GM19397 (cell line): Measurements from ENCODE around the gene WNT7B.

Experiments
- ATAC-seq: cut with Tn5 transposase; IDR thresholded peaks from one replicate; pipeline ENCODE4 v1.9.1; 2021; ENCODE audit warnings: mild to moderate bottlenecking, moderate library complexity; ENCODE audit not compliant: unreplicated experiment

The WNT7B gene

GRCh38 chr22:45914309-45914708 lies 62.7 kb downstream of the WNT7B start:
- ATAC-seq = no peak

DNA sequence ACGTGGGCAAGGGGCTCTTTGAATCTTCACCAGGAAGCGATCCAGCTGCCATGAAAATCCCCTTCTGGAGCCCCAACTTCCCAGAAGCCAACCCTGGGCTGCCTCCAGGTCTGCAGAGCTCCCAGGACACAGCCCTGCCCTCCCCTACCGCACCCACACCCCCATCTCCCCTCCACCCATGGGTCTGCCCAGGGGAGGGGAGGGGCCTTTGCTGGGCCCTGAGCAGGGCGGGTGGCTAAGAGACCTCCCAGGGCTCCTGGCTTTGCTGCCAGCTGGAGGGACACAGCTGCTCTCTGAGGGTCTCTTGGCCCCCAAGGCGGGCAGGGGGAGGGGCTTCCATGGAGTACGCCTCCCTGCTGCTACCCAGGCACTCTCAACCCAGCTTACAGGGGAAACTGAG lies 64.1 kb downstream of the WNT7B start:
- no peak for ATAC-seq

GRCh38 chr22:45911601-45912271 lies 65.2 kb downstream of the WNT7B start:
- no peak for ATAC-seq

DNA sequence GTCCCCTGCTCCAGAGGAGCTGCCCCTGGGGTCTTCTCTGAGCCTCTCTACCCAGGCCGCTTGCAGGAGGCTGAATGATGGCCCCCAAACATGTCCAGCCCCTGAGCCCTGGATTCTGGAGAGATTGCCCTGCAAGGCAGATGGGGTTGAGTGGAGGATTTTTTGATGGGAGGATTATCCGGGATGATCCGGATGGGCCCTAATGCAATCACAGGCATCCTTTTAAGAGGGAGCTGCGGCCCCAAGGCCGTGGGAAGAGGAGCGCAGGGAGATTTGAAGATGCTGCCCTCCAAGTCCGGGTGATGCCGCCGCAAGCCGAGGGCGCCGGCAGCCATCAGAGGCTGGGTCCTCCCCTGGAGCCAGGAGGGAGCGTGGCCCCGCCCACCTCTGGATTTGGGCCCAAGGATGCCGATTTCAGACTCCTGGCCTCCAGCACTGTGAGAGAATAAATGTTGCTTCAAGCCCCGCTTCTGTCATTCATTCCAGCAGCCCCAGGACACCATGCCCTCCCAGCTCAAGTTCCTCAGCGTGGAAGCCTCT lies 66.0 kb downstream of the WNT7B start:
- ATAC-seq = no peak

DNA sequence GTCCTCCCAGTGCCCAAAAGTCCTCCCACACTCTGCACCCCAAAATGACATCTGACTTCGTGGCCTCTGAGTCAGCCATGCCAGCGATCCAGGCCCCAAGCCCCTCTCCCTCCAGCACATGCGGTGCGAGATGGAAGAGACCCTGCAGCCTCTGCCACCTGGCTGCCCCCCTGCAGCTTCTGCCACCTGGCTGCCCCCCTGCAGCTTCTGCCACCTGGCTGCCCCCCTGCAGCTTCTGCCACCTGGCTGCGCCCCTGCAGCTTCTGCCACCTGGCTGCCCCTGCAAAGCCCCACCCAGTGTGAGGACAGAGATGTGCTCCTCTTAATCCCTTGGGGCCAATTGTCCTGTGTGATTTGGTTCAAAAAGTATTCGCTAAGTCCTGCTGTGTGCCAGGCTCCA lies 68.0 kb downstream of the WNT7B start:
- no peak for ATAC-seq

GRCh38 chr22:45907996-45908395 lies 69.0 kb downstream of the WNT7B start:
- ATAC-seq = no peak

DNA sequence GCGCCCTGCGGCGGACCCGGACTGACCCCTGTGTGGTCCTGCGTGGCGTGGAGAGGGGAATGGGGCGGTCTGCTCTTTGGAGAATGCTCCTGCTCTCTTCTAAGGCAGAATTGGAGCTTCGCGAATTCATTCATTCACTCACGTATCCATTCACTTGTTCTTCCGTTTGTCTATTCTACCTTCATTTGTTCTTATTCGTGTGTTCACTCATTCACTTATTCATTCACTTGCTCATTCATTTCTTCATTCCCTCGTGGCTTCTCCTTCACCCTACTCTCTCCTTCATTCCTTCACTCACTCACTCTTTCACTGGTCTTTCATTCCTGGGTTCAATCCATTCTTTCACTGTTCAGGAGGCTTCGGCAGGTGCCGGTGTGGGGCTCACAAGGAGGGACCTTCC lies 69.6 kb downstream of the WNT7B start:
- no peak for ATAC-seq

DNA sequence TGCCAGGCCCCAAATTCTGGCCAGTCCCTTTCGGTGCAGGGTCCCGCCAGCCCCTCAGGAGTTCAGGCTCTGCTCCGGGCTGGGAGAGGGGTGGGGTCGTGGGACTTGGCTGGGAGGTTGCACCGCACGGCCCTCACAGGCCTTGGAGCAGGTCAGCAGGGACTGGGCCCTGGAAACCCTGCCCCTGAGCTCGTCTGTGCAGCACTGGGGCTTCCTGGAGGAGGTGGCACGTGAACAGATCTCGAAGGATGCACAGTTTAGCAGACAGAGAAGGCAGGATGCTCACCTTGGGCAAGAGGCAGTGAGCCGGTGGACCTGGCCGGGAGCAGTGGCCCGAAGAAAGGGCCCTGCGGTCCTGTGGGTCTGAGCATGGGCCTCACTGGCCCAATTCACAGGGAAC lies 70.0 kb downstream of the WNT7B start:
- no peak for ATAC-seq

DNA sequence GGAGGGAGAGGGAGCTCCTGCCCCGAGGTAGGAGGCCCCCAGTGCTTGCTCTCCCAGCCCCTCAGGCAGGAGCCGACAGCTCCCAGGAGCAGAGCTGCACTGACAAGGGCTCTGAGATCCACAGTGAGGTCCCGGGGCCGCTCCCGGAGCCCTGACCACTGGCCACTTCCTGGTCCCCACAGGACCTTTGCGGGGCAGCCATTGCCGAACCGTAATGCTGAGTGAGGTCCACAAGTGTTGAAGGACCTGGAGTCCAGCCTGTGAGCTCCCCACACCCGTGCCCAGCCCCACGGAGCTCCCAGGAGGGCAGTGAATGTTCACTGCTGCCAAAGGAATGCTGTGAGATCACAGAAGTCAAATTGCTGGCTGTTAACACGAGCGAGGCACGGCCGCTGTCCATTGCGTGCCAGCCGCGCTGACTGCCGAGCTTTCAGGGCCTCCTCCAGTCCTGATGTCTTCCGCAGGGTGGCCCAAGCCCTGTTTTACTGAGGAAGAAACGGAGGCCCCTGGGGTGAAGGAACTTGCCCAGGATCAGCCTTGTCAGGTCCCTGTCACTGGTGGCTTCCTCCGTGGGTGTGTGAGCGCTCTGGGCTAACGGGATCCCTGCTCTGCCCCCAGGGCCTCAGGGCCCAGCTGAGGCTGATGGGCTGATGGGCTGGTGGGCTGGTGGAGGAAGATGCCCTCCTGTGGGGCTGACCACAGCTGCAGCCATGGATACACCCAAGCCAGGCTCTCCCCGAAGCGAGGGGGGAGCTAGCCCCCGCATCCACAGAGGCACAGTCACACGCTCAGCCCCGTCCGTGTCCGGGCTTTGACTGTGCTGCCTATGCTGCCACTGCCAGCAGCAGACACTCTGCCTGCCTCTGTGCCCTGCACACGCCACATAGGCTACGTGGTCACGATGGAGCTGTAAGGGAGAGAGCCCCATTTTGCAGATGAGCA lies 70.8 kb downstream of the WNT7B start:
- ATAC-seq = no peak

- ATAC-seq = no peak
Observed at GRCh38 chr22:45905326-45905923, 71.5 kb downstream of the WNT7B start.

DNA sequence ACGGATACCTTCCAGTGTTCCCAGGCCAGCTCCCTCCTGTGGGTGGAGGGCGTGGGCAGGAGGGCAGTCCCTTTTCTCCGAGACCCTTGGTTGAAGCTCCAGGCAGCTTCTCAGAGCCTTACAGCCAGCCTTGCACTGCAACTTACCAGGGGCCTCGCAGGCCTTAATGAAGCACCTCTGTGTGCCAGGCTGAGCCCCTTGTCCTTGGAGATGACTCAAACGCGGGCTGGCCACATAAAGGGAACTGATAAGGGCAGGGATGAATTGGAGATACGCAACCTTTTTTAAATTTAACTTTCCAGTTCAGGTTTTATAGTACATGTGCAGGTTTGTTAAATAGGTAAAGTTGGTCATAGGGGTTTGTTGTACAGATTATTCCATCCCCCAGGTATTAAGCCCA lies 72.7 kb downstream of the WNT7B start:
- ATAC-seq = no peak

DNA sequence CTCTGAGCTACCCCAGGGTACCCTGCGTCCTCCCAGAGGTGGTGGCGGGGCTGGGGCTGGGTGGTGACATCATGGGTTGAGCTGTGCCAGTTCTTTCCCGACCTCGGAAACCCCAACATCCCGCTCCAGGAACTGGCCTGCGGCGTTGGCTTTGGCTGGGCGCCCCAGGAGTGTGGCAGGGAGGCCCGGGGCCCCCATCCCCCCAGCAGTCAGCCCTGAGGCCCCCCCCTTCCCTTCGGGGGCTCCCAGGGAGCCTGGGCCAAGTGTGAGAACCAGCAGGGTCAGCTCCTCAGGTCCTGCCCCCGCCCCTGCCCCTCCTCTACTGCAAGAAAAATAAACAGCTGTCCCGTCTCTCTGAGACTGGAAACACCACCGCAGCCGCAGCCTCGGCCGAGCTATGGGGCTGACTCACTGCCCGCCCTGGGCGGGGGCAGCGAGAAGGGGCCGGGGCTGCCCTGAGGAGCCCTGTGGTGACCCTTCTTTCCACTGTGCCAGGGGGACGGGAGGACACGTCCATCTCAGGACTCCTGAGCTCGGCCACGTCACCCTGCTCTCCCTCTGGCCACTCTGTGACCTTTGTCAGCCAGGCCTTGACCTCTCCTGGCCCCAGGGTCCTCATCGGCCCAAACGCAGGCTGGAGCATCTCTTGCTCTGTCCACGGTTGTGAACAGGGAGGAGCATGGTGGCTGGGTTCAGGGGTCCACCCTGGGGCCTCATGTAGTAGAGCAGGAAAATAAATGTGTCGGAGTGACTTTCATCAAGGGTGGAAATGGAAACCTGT lies 73.4 kb downstream of the WNT7B start:
- ATAC-seq = no peak

DNA sequence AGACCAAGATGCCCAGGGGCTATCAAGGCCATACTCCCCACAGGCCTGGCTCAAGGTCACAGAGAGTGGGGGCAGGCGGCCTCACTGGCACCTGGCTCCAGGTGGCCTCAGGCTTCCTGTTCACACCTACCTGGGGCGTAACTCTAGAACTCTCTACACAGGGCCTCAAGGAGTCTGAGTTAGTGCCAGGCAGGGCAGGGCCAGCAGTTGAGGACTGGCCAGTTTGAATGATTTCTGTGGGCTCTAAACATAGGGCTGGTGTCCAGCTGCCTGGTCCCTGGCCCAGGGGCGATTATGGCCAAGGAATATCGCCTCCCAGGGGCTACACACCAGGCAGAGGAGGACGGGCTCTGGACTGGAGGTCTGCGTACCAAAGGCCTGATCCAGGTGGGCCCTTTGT lies 79.2 kb downstream of the WNT7B start:
- no peak for ATAC-seq

- no peak for ATAC-seq
Observed at GRCh38 chr22:45896964-45897538, 79.9 kb downstream of the WNT7B start.

GRCh38 chr22:45896153-45896951 lies 80.6 kb downstream of the WNT7B start:
- no peak for ATAC-seq

- ATAC-seq = no peak
Observed at GRCh38 chr22:45895436-45896152, 81.4 kb downstream of the WNT7B start.

DNA sequence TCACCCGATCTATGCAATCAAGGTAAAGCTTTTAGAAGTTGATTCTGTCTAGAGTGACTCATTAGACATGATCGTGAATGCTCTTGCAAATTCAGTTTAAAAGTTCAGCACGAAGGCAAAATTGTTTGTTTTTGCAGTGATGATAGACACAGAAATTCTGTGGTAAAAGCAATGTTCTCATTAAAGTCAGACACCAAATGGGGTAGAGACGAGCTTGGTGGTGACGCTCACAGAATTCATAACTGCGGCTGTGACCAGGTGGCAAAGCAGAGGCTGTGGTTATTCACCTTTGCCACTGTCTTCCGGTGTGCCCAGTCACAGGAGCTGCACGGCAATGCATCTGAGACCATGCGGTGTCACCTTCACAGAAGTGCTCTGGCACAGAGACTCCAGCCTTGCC lies 83.4 kb downstream of the WNT7B start:
- no peak for ATAC-seq

GRCh38 chr22:45892681-45893461 lies 84.1 kb downstream of the WNT7B start:
- no peak for ATAC-seq
